ENCODE measurements around the gene PRPF8. TPM values are rescaled to one million over a fixed set of nuclear protein-coding genes. Genes with fewer than 3 reads are reported as not detected.

PRPF8 gene
- total and polyA plus RNA-seq, 4 donors, result 50.2 to 110 (median 82.3) TPM

GRCh38 chr17:1628856-1629503 lies 55.7 kb downstream of the PRPF8 start:
- no peaks in the 10 kb centered on the region for H3K9me3 ChIP-seq (ENCODE audit: control insufficient read depth in 4 of 4, low read length in 3 of 4)
- H3K4me3 ChIP-seq (ENCODE audit: low read depth in 1 of 3, low read length in 3 of 3), result peak overlapping the region in 2 of 3 donors; percentile 70 to 74
- no peaks in the 10 kb centered on the region for H3K36me3 ChIP-seq (ENCODE audit: control insufficient read depth in 4 of 4, insufficient read depth in 3 of 4, low read depth in 1 of 4, low read length in 3 of 4)
- TF ChIP-seq CTCF (IDR thresholded peaks at IDR 0.05; ENCODE audit: low read depth, low read length, missing input control), result peak; percentile 5
- no peak for TF ChIP-seq YY1 (IDR thresholded peaks at IDR 0.05)
- TF ChIP-seq MAX (IDR thresholded peaks at IDR 0.05), result no peak
- TF ChIP-seq SP1 (IDR thresholded peaks at IDR 0.05), result peak; percentile 28
- TF ChIP-seq HNF4G (IDR thresholded peaks at IDR 0.05), result no peak
- peak; percentile 96 for DNase-seq (ENCODE audit: low spot score)
- peak overlapping the region; percentile 79 to 88 for H3K27ac ChIP-seq (ENCODE audit: low read depth in 1 of 2, low read length in 2 of 2)
- H3K4me1 ChIP-seq (ENCODE audit: control insufficient read depth in 4 of 4, insufficient read depth in 4 of 4, low read length in 3 of 4), result peaks cover 9 to 32% (median 20%) of the 10 kb centered on the region in 4 donors
- WGBS, result 1% methylated on average over 77 of the region's 77 CpGs
- H3K27me3 ChIP-seq (ENCODE audit: control insufficient read depth in 4 of 4, insufficient read depth in 4 of 4, low read length in 3 of 4), result no peaks in the 10 kb centered on the region
- peak overlapping the region in 1 of 2 donors; percentile 28 for H3K9ac ChIP-seq (ENCODE audit: low read depth in 1 of 2, low read length in 2 of 2)

GRCh38 chr17:1627982-1628855 lies 56.4 kb downstream of the PRPF8 start, which contains the start of gene SLC43A2:
Gene SLC43A2 (minus strand): TSS chr17:1628834. CDS start chr17:1627874, 960 bp downstream.
- peak within 1 kb of the TSS; percentile 63 to 74 (median 70) for H3K4me3 ChIP-seq (ENCODE audit: low read depth in 1 of 3, low read length in 3 of 3)
- H3K27me3 ChIP-seq (ENCODE audit: control insufficient read depth in 4 of 4, insufficient read depth in 4 of 4, low read length in 3 of 4), result no peaks in the 10 kb centered on the region
- no peaks in the 10 kb centered on the region for H3K9me3 ChIP-seq (ENCODE audit: control insufficient read depth in 4 of 4, low read length in 3 of 4)
- TF ChIP-seq FOXA2 (IDR thresholded peaks at IDR 0.05) (no peak), ZBTB33 (IDR thresholded peaks at IDR 0.05) (no peak), JUND (IDR thresholded peaks at IDR 0.05) (no peak), RAD21 (IDR thresholded peaks at IDR 0.05) (no peak), SP1 (IDR thresholded peaks at IDR 0.05) (no peak), GABPA (IDR thresholded peaks at IDR 0.05 in 1 of 2, conservative IDR thresholded peaks at IDR 0.05 in 1 of 2) (no peak)
- TF ChIP-seq, protein P1, sequence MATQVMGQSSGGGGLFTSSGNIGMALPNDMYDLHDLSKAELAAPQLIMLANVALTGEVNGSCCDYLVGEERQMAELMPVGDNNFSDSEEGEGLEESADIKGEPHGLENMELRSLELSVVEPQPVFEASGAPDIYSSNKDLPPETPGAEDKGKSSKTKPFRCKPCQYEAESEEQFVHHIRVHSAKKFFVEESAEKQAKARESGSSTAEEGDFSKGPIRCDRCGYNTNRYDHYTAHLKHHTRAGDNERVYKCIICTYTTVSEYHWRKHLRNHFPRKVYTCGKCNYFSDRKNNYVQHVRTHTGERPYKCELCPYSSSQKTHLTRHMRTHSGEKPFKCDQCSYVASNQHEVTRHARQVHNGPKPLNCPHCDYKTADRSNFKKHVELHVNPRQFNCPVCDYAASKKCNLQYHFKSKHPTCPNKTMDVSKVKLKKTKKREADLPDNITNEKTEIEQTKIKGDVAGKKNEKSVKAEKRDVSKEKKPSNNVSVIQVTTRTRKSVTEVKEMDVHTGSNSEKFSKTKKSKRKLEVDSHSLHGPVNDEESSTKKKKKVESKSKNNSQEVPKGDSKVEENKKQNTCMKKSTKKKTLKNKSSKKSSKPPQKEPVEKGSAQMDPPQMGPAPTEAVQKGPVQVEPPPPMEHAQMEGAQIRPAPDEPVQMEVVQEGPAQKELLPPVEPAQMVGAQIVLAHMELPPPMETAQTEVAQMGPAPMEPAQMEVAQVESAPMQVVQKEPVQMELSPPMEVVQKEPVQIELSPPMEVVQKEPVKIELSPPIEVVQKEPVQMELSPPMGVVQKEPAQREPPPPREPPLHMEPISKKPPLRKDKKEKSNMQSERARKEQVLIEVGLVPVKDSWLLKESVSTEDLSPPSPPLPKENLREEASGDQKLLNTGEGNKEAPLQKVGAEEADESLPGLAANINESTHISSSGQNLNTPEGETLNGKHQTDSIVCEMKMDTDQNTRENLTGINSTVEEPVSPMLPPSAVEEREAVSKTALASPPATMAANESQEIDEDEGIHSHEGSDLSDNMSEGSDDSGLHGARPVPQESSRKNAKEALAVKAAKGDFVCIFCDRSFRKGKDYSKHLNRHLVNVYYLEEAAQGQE (IDR thresholded peaks at IDR 0.05), result no peak
- 2% methylated on average over 95 of the region's 95 CpGs for WGBS
- no peaks in the 10 kb centered on the region for H3K36me3 ChIP-seq (ENCODE audit: control insufficient read depth in 4 of 4, insufficient read depth in 3 of 4, low read depth in 1 of 4, low read length in 3 of 4)
- H3K9ac ChIP-seq (ENCODE audit: low read depth in 1 of 2, low read length in 2 of 2), result peak within 1 kb of the TSS in 1 of 2 donors; percentile 28
- H3K4me1 ChIP-seq (ENCODE audit: control insufficient read depth in 4 of 4, insufficient read depth in 4 of 4, low read length in 3 of 4), result peaks cover 9 to 32% (median 20%) of the 10 kb centered on the region in 4 donors
- peak; percentile 85 for DNase-seq (ENCODE audit: low spot score)
- peak within 1 kb of the TSS; percentile 79 to 88 for H3K27ac ChIP-seq (ENCODE audit: low read depth in 1 of 2, low read length in 2 of 2)

All from liver (tissue), 9 donors.